HG03064 (cell line): Measurements from ENCODE around the gene TMEM238L.

Experiments
- ATAC-seq: cut with Tn5 transposase; IDR thresholded peaks from one replicate; pipeline ENCODE4 v1.9.1; 2021; ENCODE audit warnings: low read depth; ENCODE audit not compliant: unreplicated experiment

The TMEM238L gene

GRCh38 chr17:10777131-10777807 lies 26.6 kb downstream of the TMEM238L start:
- no peak for ATAC-seq

GRCh38 chr17:10776381-10776780 lies 27.5 kb downstream of the TMEM238L start:
- ATAC-seq, result no peak

GRCh38 chr17:10775740-10776356 lies 28.1 kb downstream of the TMEM238L start:
- ATAC-seq, result no peak

GRCh38 chr17:10775058-10775457 lies 28.8 kb downstream of the TMEM238L start:
- ATAC-seq, result no peak

- ATAC-seq, result no peak
These were observed 30.5 kb downstream of the TMEM238L start for GRCh38 chr17:10773391-10773790.

GRCh38 chr17:10772425-10773380 lies 31.2 kb downstream of the TMEM238L start:
- no peak for ATAC-seq

- no peak for ATAC-seq
These were observed 32.8 kb downstream of the TMEM238L start for GRCh38 chr17:10771148-10771547.

GRCh38 chr17:10769840-10770239 lies 34.1 kb downstream of the TMEM238L start:
- ATAC-seq, result no peak

GRCh38 chr17:10768750-10769251 lies 35.1 kb downstream of the TMEM238L start:
- no peak for ATAC-seq

- no peak for ATAC-seq
These were observed 36.7 kb downstream of the TMEM238L start for GRCh38 chr17:10767232-10767631.

GRCh38 chr17:10762037-10762436 lies 41.9 kb downstream of the TMEM238L start:
- no peak for ATAC-seq

GRCh38 chr17:10761281-10761680 lies 42.6 kb downstream of the TMEM238L start:
- no peak for ATAC-seq

- ATAC-seq, result no peak
These were observed 45.8 kb downstream of the TMEM238L start for GRCh38 chr17:10758062-10758461.

GRCh38 chr17:10757647-10758046 lies 46.3 kb downstream of the TMEM238L start:
- no peak for ATAC-seq

GRCh38 chr17:10757067-10757466 lies 46.8 kb downstream of the TMEM238L start:
- ATAC-seq, result no peak

- no peak for ATAC-seq
These were observed 47.3 kb downstream of the TMEM238L start for GRCh38 chr17:10756619-10757018.

- no peak for ATAC-seq
These were observed 47.7 kb downstream of the TMEM238L start for GRCh38 chr17:10756185-10756584.

GRCh38 chr17:10755592-10756127 lies 48.2 kb downstream of the TMEM238L start:
- no peak for ATAC-seq

- ATAC-seq, result no peak
These were observed 48.9 kb downstream of the TMEM238L start for GRCh38 chr17:10754861-10755591.

- ATAC-seq, result no peak
These were observed 49.8 kb downstream of the TMEM238L start for GRCh38 chr17:10754109-10754508.
